Stimulated activated CD4-positive, alpha-beta T cell treated with anti-CD3 and anti-CD28 coated beads, TNF-alpha, amount 100 ng/mL, for 4 hours (primary cell): Measurements from ENCODE around the gene MRPL53.

ENCODE experiments used
- DNase-seq, 3 experiments: peaks; one replicate each; pipeline ENCODE4 v3.0.0-alpha.2; 2020; ENCODE audit warnings: low read depth in 3 of 3

MRPL53 gene

GRCh38 chr2:74472086-74472944, at the start of gene MRPL53:
Gene MRPL53, minus strand, starts transcription at chr2:74472680. Its CDS starts 20 bp downstream, at chr2:74472660.
- DNase-seq: peak; percentile 88 to 98 (median 92)

- no peak for DNase-seq
Observed at GRCh38 chr2:74516650-74517049, 44.2 kb upstream of the MRPL53 start.

- peak in 2 of 3 experiments; percentile 51 to 70 for DNase-seq
Observed at GRCh38 chr2:74515981-74516633, 43.6 kb upstream of the MRPL53 start.

GRCh38 chr2:74515271-74515980, 42.9 kb upstream of the MRPL53 start:
- no peak for DNase-seq

GRCh38 chr2:74514368-74515270, 42.1 kb upstream of the MRPL53 start, which contains the start of gene TLX2:
Gene TLX2, plus strand, starts transcription at chr2:74514450. Its CDS starts 357 bp downstream, at chr2:74514807.
- no peak for DNase-seq

- no peak for DNase-seq
Observed at GRCh38 chr2:74513605-74514367, 41.3 kb upstream of the MRPL53 start.

- DNase-seq: no peak
Observed at GRCh38 chr2:74512744-74513604, 40.5 kb upstream of the MRPL53 start.

- no peak for DNase-seq
Observed at GRCh38 chr2:74511104-74511989, 38.9 kb upstream of the MRPL53 start.

GRCh38 chr2:74510272-74510671, 37.8 kb upstream of the MRPL53 start:
- DNase-seq: no peak

GRCh38 chr2:74507926-74508520, 35.5 kb upstream of the MRPL53 start:
- DNase-seq: no peak

GRCh38 chr2:74507145-74507925, 34.9 kb upstream of the MRPL53 start, which contains the start of gene PCGF1:
Gene PCGF1, minus strand, starts transcription at chr2:74507695. Its CDS starts 27 bp downstream, at chr2:74507668.
- DNase-seq: peak; percentile 98

GRCh38 chr2:74505448-74506246, 33.2 kb upstream of the MRPL53 start:
- DNase-seq: no peak

- DNase-seq: no peak
Observed at GRCh38 chr2:74504591-74504990, 32.1 kb upstream of the MRPL53 start.

GRCh38 chr2:74503506-74504475, 31.3 kb upstream of the MRPL53 start:
- DNase-seq: no peak
